ENCODE results near the gene MYO1D.
A peak's percentile ranks its signal among the peaks of the same experiment; 100 is the strongest.

MYO1D gene

GRCh38 chr17:32659419-32659842, 217.5 kb downstream of the MYO1D start:
- no peak overlapping the region for H3K9ac ChIP-seq (ENCODE audit: low read length)
- H3K4me1 ChIP-seq (ENCODE audit: low read length): no peaks in the 10 kb centered on the region
- H3K27me3 ChIP-seq (ENCODE audit: low read depth, low read length): no peaks in the 10 kb centered on the region
- no peaks in the 10 kb centered on the region for H3K9me3 ChIP-seq (ENCODE audit: insufficient read depth, low read length)
- H4K20me1 ChIP-seq (ENCODE audit: insufficient read depth, low read length): 0 out of 2 replicates have a peak, but pooled peaks cover 4% of the 10 kb centered on the region
- TF ChIP-seq CTCF (IDR thresholded peaks at IDR 0.05; ENCODE audit: low read depth, low read length) (peak; percentile 78), EZH2phosphoT487 (IDR thresholded peaks at IDR 0.05; ENCODE audit: low read depth) (no peak)
- H3K4me2 ChIP-seq (ENCODE audit: low read length): no peak overlapping the region
- H3K27ac ChIP-seq (ENCODE audit: low read length): no peak overlapping the region
- H3K79me2 ChIP-seq (ENCODE audit: low read length): no peaks in the 10 kb centered on the region
- H2AFZ ChIP-seq (ENCODE audit: low read depth, low read length): no peak overlapping the region
- no peak overlapping the region for H3K4me3 ChIP-seq (ENCODE audit: low read length)
- H3K36me3 ChIP-seq (replicated peaks; ENCODE audit: low read depth, low read length): peaks cover 19% of the 10 kb centered on the region

GRCh38 chr17:32658470-32659418, 218.2 kb downstream of the MYO1D start:
- H3K36me3 ChIP-seq (replicated peaks; ENCODE audit: low read depth, low read length): peaks cover 26% of the 10 kb centered on the region
- TF ChIP-seq EZH2phosphoT487 (IDR thresholded peaks at IDR 0.05; ENCODE audit: low read depth): no peak
- no peak for TF ChIP-seq CTCF (IDR thresholded peaks at IDR 0.05; ENCODE audit: low read depth, low read length)
- no peak overlapping the region for H3K9ac ChIP-seq (ENCODE audit: low read length)
- 0 out of 2 replicates have a peak, but pooled peaks cover 4% of the 10 kb centered on the region for H4K20me1 ChIP-seq (ENCODE audit: insufficient read depth, low read length)
- no peaks in the 10 kb centered on the region for H3K27me3 ChIP-seq (ENCODE audit: low read depth, low read length)
- H3K27ac ChIP-seq (ENCODE audit: low read length): no peak overlapping the region
- H3K79me2 ChIP-seq (ENCODE audit: low read length): no peaks in the 10 kb centered on the region
- H3K9me3 ChIP-seq (ENCODE audit: insufficient read depth, low read length): no peaks in the 10 kb centered on the region
- no peak overlapping the region for H2AFZ ChIP-seq (ENCODE audit: low read depth, low read length)
- no peak overlapping the region for H3K4me3 ChIP-seq (ENCODE audit: low read length)
- H3K4me2 ChIP-seq (ENCODE audit: low read length): no peak overlapping the region
- H3K4me1 ChIP-seq (ENCODE audit: low read length): no peaks in the 10 kb centered on the region

- Histone ChIP-seq H2AFZ (ENCODE audit: low read depth, low read length) (no peak overlapping the region), H3K4me1 (ENCODE audit: low read length) (no peaks in the 10 kb centered on the region), H3K27ac (ENCODE audit: low read length) (no peak overlapping the region), H3K9ac (ENCODE audit: low read length) (no peak overlapping the region), H4K20me1 (ENCODE audit: insufficient read depth, low read length) (0 out of 2 replicates have a peak, but pooled peaks cover 4% of the 10 kb centered on the region), H3K27me3 (ENCODE audit: low read depth, low read length) (no peaks in the 10 kb centered on the region), H3K9me3 (ENCODE audit: insufficient read depth, low read length) (no peaks in the 10 kb centered on the region), H3K4me2 (ENCODE audit: low read length) (no peak overlapping the region), H3K4me3 (ENCODE audit: low read length) (no peak overlapping the region), H3K36me3 (replicated peaks; ENCODE audit: low read depth, low read length) (peaks cover 35% of the 10 kb centered on the region), H3K79me2 (ENCODE audit: low read length) (no peaks in the 10 kb centered on the region)
- TF ChIP-seq EZH2phosphoT487 (IDR thresholded peaks at IDR 0.05; ENCODE audit: low read depth): no peak
- TF ChIP-seq CTCF (IDR thresholded peaks at IDR 0.05; ENCODE audit: low read depth, low read length): no peak
Observed at GRCh38 chr17:32656886-32657285, 220.0 kb downstream of the MYO1D start.

- Histone ChIP-seq H3K9me3 (ENCODE audit: insufficient read depth, low read length) (peaks cover 14% of the 10 kb centered on the region; the same call in 1 of the 2 replicates), H3K4me1 (ENCODE audit: low read length) (no peaks in the 10 kb centered on the region), H3K27me3 (ENCODE audit: low read depth, low read length) (no peaks in the 10 kb centered on the region), H3K9ac (ENCODE audit: low read length) (no peak overlapping the region), H3K4me3 (ENCODE audit: low read length) (no peak overlapping the region), H4K20me1 (ENCODE audit: insufficient read depth, low read length) (0 out of 2 replicates have a peak, but pooled peaks cover 4% of the 10 kb centered on the region), H3K79me2 (ENCODE audit: low read length) (no peaks in the 10 kb centered on the region), H3K36me3 (replicated peaks; ENCODE audit: low read depth, low read length) (peaks cover 55% of the 10 kb centered on the region), H2AFZ (ENCODE audit: low read depth, low read length) (no peak overlapping the region), H3K4me2 (ENCODE audit: low read length) (no peak overlapping the region), H3K27ac (ENCODE audit: low read length) (no peak overlapping the region)
- no peak for TF ChIP-seq CTCF (IDR thresholded peaks at IDR 0.05; ENCODE audit: low read depth, low read length)
- no peak for TF ChIP-seq EZH2phosphoT487 (IDR thresholded peaks at IDR 0.05; ENCODE audit: low read depth)
Observed at GRCh38 chr17:32654324-32654723, 222.6 kb downstream of the MYO1D start.

Data from OCI-LY3 (cell line).